Prostate gland (tissue), 2 donors: Measurements from ENCODE around the gene HOXA4. TPM values are rescaled to one million over a fixed set of nuclear protein-coding genes. Genes with fewer than 3 reads are reported as not detected.

ENCODE experiments used
- DNase-seq: peaks from one replicate; pipeline ENCODE4 v3.0.0-alpha.2; 2019; ENCODE audit warnings: low spot score
- H3K27ac ChIP-seq, 2 donors: fragments of 200-600 bp; sonication (generic); 2 replicates each; pipeline ENCODE4 v1.5.1; 2017 to 2019
- H3K27me3 ChIP-seq: fragments of 200-600 bp; sonication (generic); replicated peaks from 2 replicates; pipeline ENCODE4 v1.5.1; 2019; ENCODE audit not compliant: insufficient read depth
- H3K36me3 ChIP-seq, 2 donors: fragments of 200-600 bp; sonication (generic); 1 replicate in 1 of 2; 2 replicates in 1 of 2; pipeline versions ENCODE4 v1.5.1 to v1.8.1; 2017 to 2019
- H3K4me1 ChIP-seq: fragments of 200-600 bp; sonication (generic); replicated peaks from 2 replicates; pipeline ENCODE4 v1.5.1; 2019
- H3K4me3 ChIP-seq, 2 donors: fragments of 200-600 bp; sonication (generic); 2 replicates each; pipeline ENCODE4 v1.5.1; 2017 to 2019
- H3K9me3 ChIP-seq: fragments of 200-600 bp; sonication (generic); 2 replicates; pipeline ENCODE4 v1.5.1; 2017
- POLR2A ChIP-seq: fragments of 450-650 bp; IDR thresholded peaks from one replicate; pipeline ENCODE4 v1.6.1; 2016; ENCODE audit warnings: antibody characterized with exemption, mild to moderate bottlenecking
- POLR2AphosphoS5 ChIP-seq: sonication (generic); formaldehyde crosslinking; IDR thresholded peaks from one replicate; pipeline ENCODE4 v1.6.1; 2017; ENCODE audit warnings: antibody characterized with exemption
- WGBS: methylation state at CpG from one replicate; pipeline ENCODE4 v1.1.5; 2018; 5-methylcytosine and 5-hydroxymethylcytosine counted together
- intact Hi-C: fragments of 100-400 bp; cut with DNase I; formaldehyde crosslinking; loops from one replicate; pipeline ENCODE4 v1.14.2; 2022
- total RNA-seq, 2 donors: library from RNA; depleted of rRNA; stranded (reverse); fragments of >200 nt; gene quantifications; one replicate each; pipeline ENCODE4 v1.1.0, GENCODE V29; 2016
- TF ChIP-seq, protein P1 (sequence below), 4 experiments: fragments of 200-600 bp in 2 of 4; fragments of 450-650 bp in 2 of 4; sonication (generic) in 2 of 4; IDR thresholded peaks; 1 replicate in 3 of 4; 2 replicates in 1 of 4; pipeline ENCODE4 v1.5.1; 2016 to 2019; ENCODE audit warnings: antibody characterized with exemption in 4 of 4, mild to moderate bottlenecking in 2 of 4, moderate library complexity in 2 of 4

Gene HOXA4
- total RNA-seq, 2 donors from 2014 or later = 1.4 to 1.8 TPM

DNA sequence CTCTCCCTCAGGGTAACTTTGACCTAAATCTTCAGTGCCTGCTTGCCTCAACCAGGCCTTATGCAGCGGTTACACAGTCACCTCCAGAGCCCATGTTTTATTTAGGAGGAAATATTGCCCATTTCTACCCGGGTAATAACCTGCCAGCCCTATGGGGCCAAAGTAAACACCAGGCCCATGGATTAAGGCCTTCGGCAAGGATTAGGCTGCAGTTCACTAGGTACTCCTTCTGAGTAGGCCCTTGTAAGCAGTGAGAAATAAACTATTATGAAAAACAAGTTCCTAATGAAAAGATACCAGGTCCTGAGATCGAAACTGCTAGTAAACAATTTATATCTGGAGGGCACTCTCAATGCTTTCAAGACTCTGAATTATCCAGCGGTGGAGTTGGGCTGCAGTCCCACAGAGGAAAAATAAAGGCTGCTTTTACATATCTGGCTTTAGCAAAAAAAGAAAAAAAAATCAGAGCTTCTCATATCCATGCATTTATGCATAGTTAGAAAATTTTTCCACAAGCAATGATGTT lies 47.3 kb upstream of the HOXA4 start:
- Histone ChIP-seq H3K36me3 (no peaks in the 10 kb centered on the region), H3K9me3 (no peaks in the 10 kb centered on the region), H3K27me3 (no peaks in the 10 kb centered on the region), H3K4me1 (no peaks in the 10 kb centered on the region), H3K4me3 (peak overlapping the region; percentile 61 to 80), H3K27ac (peak overlapping the region; percentile 96)
- intact Hi-C loops = no loop called here
- WGBS = 23% methylated on average over 5 of the region's 5 CpGs
- no peak for DNase-seq
- TF ChIP-seq POLR2AphosphoS5 = no peak
- TF ChIP-seq, protein P1, sequence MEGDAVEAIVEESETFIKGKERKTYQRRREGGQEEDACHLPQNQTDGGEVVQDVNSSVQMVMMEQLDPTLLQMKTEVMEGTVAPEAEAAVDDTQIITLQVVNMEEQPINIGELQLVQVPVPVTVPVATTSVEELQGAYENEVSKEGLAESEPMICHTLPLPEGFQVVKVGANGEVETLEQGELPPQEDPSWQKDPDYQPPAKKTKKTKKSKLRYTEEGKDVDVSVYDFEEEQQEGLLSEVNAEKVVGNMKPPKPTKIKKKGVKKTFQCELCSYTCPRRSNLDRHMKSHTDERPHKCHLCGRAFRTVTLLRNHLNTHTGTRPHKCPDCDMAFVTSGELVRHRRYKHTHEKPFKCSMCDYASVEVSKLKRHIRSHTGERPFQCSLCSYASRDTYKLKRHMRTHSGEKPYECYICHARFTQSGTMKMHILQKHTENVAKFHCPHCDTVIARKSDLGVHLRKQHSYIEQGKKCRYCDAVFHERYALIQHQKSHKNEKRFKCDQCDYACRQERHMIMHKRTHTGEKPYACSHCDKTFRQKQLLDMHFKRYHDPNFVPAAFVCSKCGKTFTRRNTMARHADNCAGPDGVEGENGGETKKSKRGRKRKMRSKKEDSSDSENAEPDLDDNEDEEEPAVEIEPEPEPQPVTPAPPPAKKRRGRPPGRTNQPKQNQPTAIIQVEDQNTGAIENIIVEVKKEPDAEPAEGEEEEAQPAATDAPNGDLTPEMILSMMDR (IDR thresholded peaks at IDR 0.05) = peak in 1 of 4 experiments; percentile 24
- no peak for TF ChIP-seq POLR2A

DNA sequence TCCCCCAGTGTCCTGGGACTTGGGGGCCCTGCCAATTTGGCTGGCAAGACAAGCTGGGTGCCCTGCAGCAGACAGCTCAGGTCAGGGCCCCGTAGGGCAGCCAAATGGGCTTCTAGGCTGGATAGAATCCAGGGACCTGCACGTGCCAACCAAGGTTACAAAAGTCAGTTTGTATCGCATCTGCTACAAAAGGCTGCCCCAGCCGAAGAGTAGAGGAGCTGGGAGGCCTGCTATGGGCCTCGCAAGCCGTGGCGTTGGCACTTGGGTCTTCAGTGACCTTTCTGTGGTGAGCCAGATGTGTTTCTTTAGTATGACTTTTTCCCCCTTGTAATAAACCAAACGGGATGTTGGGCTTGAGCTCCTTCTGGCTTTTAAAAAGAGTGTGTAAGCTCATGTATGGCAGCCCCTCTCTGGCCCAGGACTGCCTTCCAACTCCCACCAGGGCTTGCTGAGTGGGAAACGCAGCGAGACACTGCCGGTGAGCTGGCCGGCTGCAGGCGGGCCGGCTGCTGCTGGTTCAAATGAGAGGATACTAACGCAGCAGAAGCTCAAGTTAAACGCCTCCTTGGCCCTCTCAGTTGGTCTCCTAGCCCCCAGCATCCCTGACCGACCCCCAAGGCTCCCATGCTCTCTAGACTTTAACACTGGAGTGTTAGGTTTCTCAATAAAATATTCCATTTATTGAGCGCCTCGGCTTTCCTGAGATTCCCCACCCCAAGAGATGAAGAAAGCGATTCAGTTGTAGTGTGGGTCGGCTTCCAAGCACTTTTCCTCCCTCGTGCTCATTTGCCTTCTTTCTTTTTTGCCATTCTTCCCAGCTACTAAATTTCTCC lies 46.6 kb upstream of the HOXA4 start:
- 29% methylated on average over 22 of the region's 22 CpGs for WGBS
- peak overlapping the region; percentile 96 for H3K27ac ChIP-seq
- H3K27me3 ChIP-seq = no peaks in the 10 kb centered on the region
- intact Hi-C loops = no loop called here
- TF ChIP-seq POLR2AphosphoS5 = no peak
- TF ChIP-seq, protein P1 (IDR thresholded peaks at IDR 0.05) = no peak
- TF ChIP-seq POLR2A = no peak
- H3K36me3 ChIP-seq = no peaks in the 10 kb centered on the region
- peak overlapping the region; percentile 61 to 80 for H3K4me3 ChIP-seq
- H3K9me3 ChIP-seq = no peaks in the 10 kb centered on the region
- H3K4me1 ChIP-seq = no peaks in the 10 kb centered on the region
- no peak for DNase-seq

DNA sequence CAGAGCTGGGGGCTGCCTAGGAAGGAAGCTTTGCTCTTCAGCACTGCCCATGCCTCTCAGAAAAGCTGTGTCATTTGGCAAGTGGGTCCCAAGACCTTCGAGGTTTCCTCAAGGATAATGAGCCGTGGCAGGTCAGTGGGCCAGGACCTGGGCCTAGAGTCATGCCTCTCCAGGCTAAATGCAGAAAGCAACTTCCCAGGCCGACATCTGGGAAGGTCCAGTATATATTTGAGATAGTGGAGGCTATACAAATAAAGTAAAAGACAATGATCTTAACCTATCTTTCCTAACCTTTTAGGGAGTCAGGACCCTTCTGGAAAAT lies 45.9 kb upstream of the HOXA4 start:
- DNase-seq = no peak
- peak overlapping the region; percentile 96 for H3K27ac ChIP-seq
- H3K4me1 ChIP-seq = no peaks in the 10 kb centered on the region
- H3K27me3 ChIP-seq = no peaks in the 10 kb centered on the region
- intact Hi-C loops = no loop called here
- TF ChIP-seq, protein P1 (IDR thresholded peaks at IDR 0.05) = no peak
- no peak for TF ChIP-seq POLR2A
- no peaks in the 10 kb centered on the region for H3K36me3 ChIP-seq
- H3K9me3 ChIP-seq = no peaks in the 10 kb centered on the region
- 34% methylated on average over 3 of the region's 3 CpGs for WGBS
- H3K4me3 ChIP-seq = peak overlapping the region; percentile 61 to 80

DNA sequence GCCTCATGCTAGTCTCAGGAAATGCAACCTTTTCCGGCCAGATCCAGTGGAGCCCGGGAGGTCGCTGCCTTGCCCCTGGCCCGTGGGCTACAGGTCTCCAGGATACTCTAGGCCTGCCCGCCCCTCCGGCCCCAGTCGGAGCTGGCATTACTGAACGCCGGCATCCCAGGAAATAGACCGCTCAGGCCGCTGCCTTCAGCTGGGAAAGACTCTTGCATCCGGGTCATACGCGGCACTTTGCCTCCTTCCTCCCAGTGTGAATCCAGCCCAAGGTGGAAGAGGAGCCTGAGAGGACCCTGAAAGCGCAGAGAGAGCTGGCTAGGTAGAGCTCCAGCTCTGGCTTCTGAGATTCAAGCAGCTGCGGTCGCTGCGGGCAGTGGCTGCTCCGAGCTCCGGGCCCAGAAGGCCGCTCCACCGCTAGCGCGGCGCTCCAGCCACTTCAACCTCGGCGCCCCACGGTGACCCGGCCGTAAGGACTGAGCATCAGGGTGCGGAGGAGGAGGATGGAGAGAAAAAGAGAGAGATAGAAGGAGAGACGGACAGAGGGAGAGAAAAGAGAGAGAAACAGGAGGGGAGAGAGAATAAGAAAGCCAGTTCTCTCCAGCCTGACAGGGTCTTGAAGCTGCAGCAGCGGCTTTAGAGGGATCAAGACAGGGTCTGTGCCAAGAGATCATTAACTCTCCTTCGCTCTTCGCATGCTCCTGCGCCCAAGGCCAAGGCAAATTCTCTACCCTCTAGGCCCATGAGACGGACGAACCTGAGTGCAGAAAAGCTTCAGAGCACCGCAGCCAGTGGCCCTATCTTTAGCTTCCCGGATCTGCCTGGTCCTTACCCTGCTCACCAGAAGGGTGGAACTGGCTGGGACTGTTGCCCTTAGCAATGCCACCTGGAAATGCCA lies 45.3 kb upstream of the HOXA4 start:
- DNase-seq = no peak
- Histone ChIP-seq H3K36me3 (no peaks in the 10 kb centered on the region), H3K9me3 (no peaks in the 10 kb centered on the region), H3K4me3 (peak overlapping the region; percentile 61 to 80), H3K27me3 (no peaks in the 10 kb centered on the region), H3K27ac (peak overlapping the region; percentile 96), H3K4me1 (no peaks in the 10 kb centered on the region)
- WGBS = 21% methylated on average over 40 of the region's 40 CpGs
- TF ChIP-seq POLR2AphosphoS5 (no peak), POLR2A (no peak)
- TF ChIP-seq, protein P1 (IDR thresholded peaks at IDR 0.05) = peak in 2 of 4 experiments; percentile 3
- intact Hi-C loops = no loop called here
